ENCODE measurements around the gene PLEKHG4B. TPM values are rescaled to one million over a fixed set of nuclear protein-coding genes. Genes with fewer than 3 reads are reported as not detected.

PLEKHG4B gene
- total RNA-seq, 1 experiment from 2014 or later: 0.02 TPM

DNA sequence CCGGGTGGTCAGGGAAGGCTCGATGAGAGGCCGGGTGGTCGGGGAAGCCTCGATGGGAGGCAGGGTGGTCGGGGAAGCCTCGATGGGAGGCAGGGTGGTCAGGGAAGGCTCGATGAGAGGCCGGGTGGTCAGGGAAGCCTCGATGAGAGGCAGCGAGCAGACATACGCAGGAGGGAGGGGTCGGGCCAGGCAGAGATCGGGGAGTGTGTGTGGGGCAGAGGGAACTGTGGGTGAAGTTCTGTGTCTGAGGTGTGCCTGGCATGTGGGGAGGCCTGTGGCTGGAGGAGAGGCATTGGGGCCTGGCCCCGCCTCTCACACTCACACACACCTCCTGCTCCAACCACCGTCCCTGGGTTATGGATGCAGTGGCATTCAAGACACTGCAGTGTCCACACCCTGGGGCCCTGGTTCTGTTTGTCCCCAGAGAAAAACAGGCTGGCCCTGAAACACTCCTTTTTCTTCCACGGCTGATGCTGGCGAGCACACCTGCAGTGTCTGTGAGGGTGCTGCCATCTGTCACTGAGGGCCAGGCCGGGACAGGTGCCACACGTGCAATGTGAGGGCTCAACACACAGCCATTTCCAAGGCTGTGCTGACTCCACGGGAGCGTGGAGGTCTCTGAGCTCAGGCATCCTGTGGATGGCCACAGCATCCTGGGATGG is 6.5 kb upstream of the PLEKHG4B start:
- ChIA-PET CTCF (no interaction called here), POLR2A (no interaction called here), RAD21 (ENCODE audit: low non-redundant PET in 1 of 2, low total read pairs in 2 of 2, uncharacterized antibody in 2 of 2, unreplicated experiment in 2 of 2) (no interaction called here)
- H3K9me2 ChIP-seq (ENCODE audit: insufficient read depth): no peaks in the 10 kb centered on the region
- H3K79me2 ChIP-seq (ENCODE audit: insufficient read depth, low read length): no peaks in the 10 kb centered on the region
- peaks cover 38% of the 10 kb centered on the region for H3K27me3 ChIP-seq (ENCODE audit: insufficient read depth, low read length)
- no peaks in the 10 kb centered on the region for H3K36me3 ChIP-seq (ENCODE audit: control insufficient read depth in 1 of 2, insufficient read depth in 2 of 2, low read length in 2 of 2)
- H3K4me1 ChIP-seq (ENCODE audit: control insufficient read depth in 1 of 2, insufficient read depth in 2 of 2, low read length in 2 of 2): peaks cover 5 to 8% of the 10 kb centered on the region in 2 experiments; a peak in 2 of 4 replicates
- BruUV-seq (replicated peaks): no TSS peak
- no peaks in the 10 kb centered on the region for H3K9me3 ChIP-seq (ENCODE audit: control insufficient read depth in 1 of 2, insufficient read depth in 1 of 2, low read depth in 1 of 2, low read length in 2 of 2)
- no peak overlapping the region for H3K27ac ChIP-seq (ENCODE audit: low read depth, low read length)
- H3K9ac ChIP-seq (ENCODE audit: low read length): no peak overlapping the region
- intact Hi-C loops (cut with micrococcal nuclease): no loop called here
- no peaks in the 10 kb centered on the region for H4K20me1 ChIP-seq (ENCODE audit: insufficient read depth)
- DNase-seq (ENCODE audit: low read depth, low spot score) (no peak), ATAC-seq (no peak)
- TF ChIP-seq, protein P1, sequence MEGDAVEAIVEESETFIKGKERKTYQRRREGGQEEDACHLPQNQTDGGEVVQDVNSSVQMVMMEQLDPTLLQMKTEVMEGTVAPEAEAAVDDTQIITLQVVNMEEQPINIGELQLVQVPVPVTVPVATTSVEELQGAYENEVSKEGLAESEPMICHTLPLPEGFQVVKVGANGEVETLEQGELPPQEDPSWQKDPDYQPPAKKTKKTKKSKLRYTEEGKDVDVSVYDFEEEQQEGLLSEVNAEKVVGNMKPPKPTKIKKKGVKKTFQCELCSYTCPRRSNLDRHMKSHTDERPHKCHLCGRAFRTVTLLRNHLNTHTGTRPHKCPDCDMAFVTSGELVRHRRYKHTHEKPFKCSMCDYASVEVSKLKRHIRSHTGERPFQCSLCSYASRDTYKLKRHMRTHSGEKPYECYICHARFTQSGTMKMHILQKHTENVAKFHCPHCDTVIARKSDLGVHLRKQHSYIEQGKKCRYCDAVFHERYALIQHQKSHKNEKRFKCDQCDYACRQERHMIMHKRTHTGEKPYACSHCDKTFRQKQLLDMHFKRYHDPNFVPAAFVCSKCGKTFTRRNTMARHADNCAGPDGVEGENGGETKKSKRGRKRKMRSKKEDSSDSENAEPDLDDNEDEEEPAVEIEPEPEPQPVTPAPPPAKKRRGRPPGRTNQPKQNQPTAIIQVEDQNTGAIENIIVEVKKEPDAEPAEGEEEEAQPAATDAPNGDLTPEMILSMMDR (IDR thresholded peaks at IDR 0.05 in 2 of 3, conservative IDR thresholded peaks at IDR 0.05 in 1 of 3; ENCODE audit: borderline replicate concordance in 1 of 3, insufficient read depth in 1 of 3, low read depth in 2 of 3, low read length in 2 of 3): no peak
- TF ChIP-seq ELF1 (IDR thresholded peaks at IDR 0.05; ENCODE audit: borderline replicate concordance, low read depth): no peak
- no peak for TF ChIP-seq FOSL1 (IDR thresholded peaks at IDR 0.05; ENCODE audit: low read depth)
- no peak for TF ChIP-seq EZH2phosphoT487 (IDR thresholded peaks at IDR 0.05; ENCODE audit: borderline replicate concordance)
- TF ChIP-seq ZNF274 (IDR thresholded peaks at IDR 0.05; ENCODE audit: low read depth, low read length): no peak
- no peak for TF ChIP-seq POLR2A (IDR thresholded peaks at IDR 0.05; ENCODE audit: borderline replicate concordance, extremely low read depth, insufficient read depth, insufficient read length)
- H2AFZ ChIP-seq (ENCODE audit: low read depth, low read length, poor library complexity, severe bottlenecking): no peak overlapping the region
- H3K4me2 ChIP-seq (ENCODE audit: low read length): no peak overlapping the region
- H3K4me3 ChIP-seq (replicated peaks in 1 of 2; ENCODE audit: low read depth in 1 of 2, low read length in 2 of 2): no peak overlapping the region

All from HCT116 (cell line).